ENCODE results near the gene BIN1. TPM values are rescaled to one million over a fixed set of nuclear protein-coding genes. Genes with fewer than 3 reads are reported as not detected.

BIN1 gene
- total RNA-seq, 2 donors from 2014 or later, result 24.4 to 43.5 TPM

- peak in 1 of 4 donors; percentile 1 for DNase-seq
- 92% methylated on average over 33 to 38 of the region's 38 CpGs for WGBS, 2 donors
These were observed 59.0 kb downstream of the BIN1 start for GRCh38 chr2:127047716-127048617.

DNA sequence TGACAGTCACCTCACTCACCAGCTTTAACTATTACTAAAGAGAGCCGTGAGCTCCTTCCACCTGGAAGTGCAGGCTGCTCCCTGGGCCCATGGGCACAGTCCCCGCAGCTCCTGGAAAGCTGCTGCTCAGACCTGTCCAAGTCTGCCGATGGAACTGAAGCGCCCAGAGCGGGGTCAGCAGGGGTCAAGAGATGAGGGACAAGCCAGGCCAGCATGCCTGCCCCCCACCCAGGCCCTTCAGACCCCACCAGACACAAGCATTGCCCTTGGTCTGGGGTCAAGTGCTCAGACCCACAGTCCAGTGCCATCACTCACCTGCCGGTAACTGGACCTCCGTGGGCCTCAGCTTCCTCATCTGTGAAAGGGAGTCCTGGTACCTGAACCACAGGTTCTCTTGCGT, 59.9 kb downstream of the BIN1 start:
- H3K27me3 ChIP-seq, result no peaks in the 10 kb centered on the region
- peak in 1 of 4 donors; percentile 1 for DNase-seq
- no peak for TF ChIP-seq POLR2A (IDR thresholded peaks at IDR 0.05)
- TF ChIP-seq, protein P1, sequence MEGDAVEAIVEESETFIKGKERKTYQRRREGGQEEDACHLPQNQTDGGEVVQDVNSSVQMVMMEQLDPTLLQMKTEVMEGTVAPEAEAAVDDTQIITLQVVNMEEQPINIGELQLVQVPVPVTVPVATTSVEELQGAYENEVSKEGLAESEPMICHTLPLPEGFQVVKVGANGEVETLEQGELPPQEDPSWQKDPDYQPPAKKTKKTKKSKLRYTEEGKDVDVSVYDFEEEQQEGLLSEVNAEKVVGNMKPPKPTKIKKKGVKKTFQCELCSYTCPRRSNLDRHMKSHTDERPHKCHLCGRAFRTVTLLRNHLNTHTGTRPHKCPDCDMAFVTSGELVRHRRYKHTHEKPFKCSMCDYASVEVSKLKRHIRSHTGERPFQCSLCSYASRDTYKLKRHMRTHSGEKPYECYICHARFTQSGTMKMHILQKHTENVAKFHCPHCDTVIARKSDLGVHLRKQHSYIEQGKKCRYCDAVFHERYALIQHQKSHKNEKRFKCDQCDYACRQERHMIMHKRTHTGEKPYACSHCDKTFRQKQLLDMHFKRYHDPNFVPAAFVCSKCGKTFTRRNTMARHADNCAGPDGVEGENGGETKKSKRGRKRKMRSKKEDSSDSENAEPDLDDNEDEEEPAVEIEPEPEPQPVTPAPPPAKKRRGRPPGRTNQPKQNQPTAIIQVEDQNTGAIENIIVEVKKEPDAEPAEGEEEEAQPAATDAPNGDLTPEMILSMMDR (IDR thresholded peaks at IDR 0.05), result no peak
- no peak overlapping the region for H3K27ac ChIP-seq
- 93 to 100% methylated on average over 2 to 6 of the region's 8 CpGs for WGBS, 2 donors
- H3K4me3 ChIP-seq, result no peak overlapping the region
- peaks cover 17% of the 10 kb centered on the region for H3K4me1 ChIP-seq
- ATAC-seq, result no peak
- H3K9me3 ChIP-seq, result no peaks in the 10 kb centered on the region
- intact Hi-C loops (cut with DNase I), result no loop called here
- no peaks in the 10 kb centered on the region for H3K36me3 ChIP-seq (replicated peaks in 1 of 2; ENCODE audit: insufficient read depth in 1 of 2, low read depth in 2 of 2)

More at GRCh38 chr2:127047716-127048617, 59.0 kb downstream of the BIN1 start:
- intact Hi-C loops (cut with DNase I), result no loop called here
- no peak for TF ChIP-seq POLR2A (IDR thresholded peaks at IDR 0.05)
- TF ChIP-seq, protein P1 (IDR thresholded peaks at IDR 0.05), result no peak
- Histone ChIP-seq H3K27ac (no peak overlapping the region), H3K9me3 (no peaks in the 10 kb centered on the region), H3K36me3 (replicated peaks in 1 of 2; ENCODE audit: insufficient read depth in 1 of 2, low read depth in 2 of 2) (no peaks in the 10 kb centered on the region), H3K4me1 (peaks cover 17% of the 10 kb centered on the region), H3K27me3 (no peaks in the 10 kb centered on the region), H3K4me3 (no peak overlapping the region)
- ATAC-seq, result no peak

DNA sequence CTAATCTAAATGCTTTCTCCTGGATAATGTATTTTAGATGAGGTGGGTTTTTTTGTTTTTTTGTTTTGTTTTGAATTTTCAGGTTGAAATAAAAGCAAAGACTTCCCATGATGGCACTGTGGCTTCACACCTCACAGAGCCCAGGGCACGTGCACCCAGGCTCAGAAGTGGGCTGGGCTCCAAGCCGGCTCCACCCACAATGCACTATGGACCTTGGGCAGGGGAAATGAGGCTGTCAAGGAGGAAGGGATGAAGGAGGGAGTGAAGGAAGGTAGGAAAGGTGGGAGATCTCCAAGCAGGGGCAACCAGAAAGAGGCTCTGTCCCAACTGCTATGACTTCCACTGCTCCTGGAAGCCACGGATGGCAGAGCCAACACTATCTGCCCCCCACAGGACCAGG, 60.4 kb downstream of the BIN1 start:
- no peak overlapping the region for H3K4me3 ChIP-seq
- no peaks in the 10 kb centered on the region for H3K9me3 ChIP-seq
- ATAC-seq (no peak), DNase-seq (peak in 2 of 4 donors; percentile 6 to 39)
- H3K36me3 ChIP-seq (replicated peaks in 1 of 2; ENCODE audit: insufficient read depth in 1 of 2, low read depth in 2 of 2), result no peaks in the 10 kb centered on the region
- H3K27me3 ChIP-seq, result no peaks in the 10 kb centered on the region
- TF ChIP-seq, protein P1 (IDR thresholded peaks at IDR 0.05), result peak in 1 of 7 experiments; percentile 5
- TF ChIP-seq POLR2A (IDR thresholded peaks at IDR 0.05), result no peak
- H3K27ac ChIP-seq, result peak overlapping the region in 2 of 4 donors; percentile 49 to 55
- peaks cover 17% of the 10 kb centered on the region for H3K4me1 ChIP-seq
- 52 to 73% methylated on average over 3 of the region's 3 CpGs for WGBS, 2 donors
- intact Hi-C loops (cut with DNase I), result no loop called here

- peak; percentile 78 to 90 (median 88) for DNase-seq
- WGBS, 2 donors, result 45 to 59% methylated on average over 16 to 20 of the region's 20 CpGs
These were observed 61.0 kb downstream of the BIN1 start for GRCh38 chr2:127045792-127046501.

More at GRCh38 chr2:127045792-127046501, 61.0 kb downstream of the BIN1 start:
- peak in 1 of 3 donors; percentile 22 for TF ChIP-seq POLR2A (IDR thresholded peaks at IDR 0.05)
- TF ChIP-seq, protein P1 (IDR thresholded peaks at IDR 0.05), result no peak
- Histone ChIP-seq H3K27me3 (no peaks in the 10 kb centered on the region), H3K4me1 (peaks cover 17% of the 10 kb centered on the region), H3K4me3 (no peak overlapping the region), H3K27ac (peak overlapping the region; percentile 42 to 55 (median 48)), H3K36me3 (replicated peaks in 1 of 2; ENCODE audit: insufficient read depth in 1 of 2, low read depth in 2 of 2) (no peaks in the 10 kb centered on the region), H3K9me3 (no peaks in the 10 kb centered on the region)
- intact Hi-C loops (cut with DNase I), result no loop called here
- peak; percentile 87 for ATAC-seq
